Rectal smooth muscle tissue (tissue), 1 donor: Measurements from ENCODE around the gene SGF29.
"Not testable (repeated sequence)": the region's sequence is repeated elsewhere in the genome, so short reads cannot be mapped to it uniquely, and the experiment has no call there.

ENCODE experiments used
- H3K27ac ChIP-seq: one replicate; pipeline ENCODE4 v1.7.0; 2013; ENCODE audit warnings: low read depth, low read length, inconsistent platforms
- H3K27me3 ChIP-seq: one replicate; pipeline ENCODE4 v1.7.0; 2013; ENCODE audit warnings: low read length; ENCODE audit not compliant: control insufficient read depth, insufficient read depth
- H3K36me3 ChIP-seq: one replicate; pipeline ENCODE4 v1.7.0; 2013; ENCODE audit warnings: low read length; ENCODE audit not compliant: control insufficient read depth, insufficient read depth
- H3K4me1 ChIP-seq: one replicate; pipeline ENCODE4 v1.7.0; 2013; ENCODE audit warnings: low read length; ENCODE audit not compliant: control insufficient read depth, insufficient read depth
- H3K4me3 ChIP-seq: one replicate; pipeline ENCODE4 v1.7.0; 2013; ENCODE audit warnings: low read length
- H3K9ac ChIP-seq: one replicate; pipeline ENCODE4 v1.7.0; 2013; ENCODE audit warnings: low read length

SGF29 gene

DNA sequence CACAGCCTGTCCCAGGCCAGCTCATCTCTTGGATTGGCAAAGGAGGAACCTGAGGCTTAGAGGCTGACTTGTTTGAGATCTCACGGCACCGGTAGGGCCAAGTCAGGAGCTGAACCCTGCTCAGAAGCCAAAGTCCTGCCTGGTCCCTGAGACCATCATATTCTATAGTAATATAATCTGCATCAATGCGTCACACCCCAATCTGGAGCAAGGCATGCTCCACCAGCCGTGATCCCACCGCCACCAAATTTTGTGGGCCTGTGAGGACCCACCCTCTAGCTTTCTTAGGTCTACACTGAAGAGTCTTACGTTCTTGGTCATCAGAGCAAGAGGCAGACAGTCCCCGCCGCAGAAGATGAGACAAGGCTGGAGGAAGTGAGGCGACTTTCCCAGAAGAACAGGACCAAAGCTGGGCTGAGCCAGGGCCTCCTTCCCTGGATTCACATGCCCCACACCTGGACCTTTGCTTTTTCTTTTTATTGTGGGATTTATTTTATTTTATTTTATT is 53.5 kb downstream of the SGF29 start:
- no peak overlapping the region for H3K9ac ChIP-seq
- no peak overlapping the region for H3K4me3 ChIP-seq
- H3K36me3 ChIP-seq: no peaks in the 10 kb centered on the region
- H3K4me1 ChIP-seq: no peaks in the 10 kb centered on the region
- H3K27ac ChIP-seq: no peak overlapping the region
- H3K27me3 ChIP-seq: no peaks in the 10 kb centered on the region

DNA sequence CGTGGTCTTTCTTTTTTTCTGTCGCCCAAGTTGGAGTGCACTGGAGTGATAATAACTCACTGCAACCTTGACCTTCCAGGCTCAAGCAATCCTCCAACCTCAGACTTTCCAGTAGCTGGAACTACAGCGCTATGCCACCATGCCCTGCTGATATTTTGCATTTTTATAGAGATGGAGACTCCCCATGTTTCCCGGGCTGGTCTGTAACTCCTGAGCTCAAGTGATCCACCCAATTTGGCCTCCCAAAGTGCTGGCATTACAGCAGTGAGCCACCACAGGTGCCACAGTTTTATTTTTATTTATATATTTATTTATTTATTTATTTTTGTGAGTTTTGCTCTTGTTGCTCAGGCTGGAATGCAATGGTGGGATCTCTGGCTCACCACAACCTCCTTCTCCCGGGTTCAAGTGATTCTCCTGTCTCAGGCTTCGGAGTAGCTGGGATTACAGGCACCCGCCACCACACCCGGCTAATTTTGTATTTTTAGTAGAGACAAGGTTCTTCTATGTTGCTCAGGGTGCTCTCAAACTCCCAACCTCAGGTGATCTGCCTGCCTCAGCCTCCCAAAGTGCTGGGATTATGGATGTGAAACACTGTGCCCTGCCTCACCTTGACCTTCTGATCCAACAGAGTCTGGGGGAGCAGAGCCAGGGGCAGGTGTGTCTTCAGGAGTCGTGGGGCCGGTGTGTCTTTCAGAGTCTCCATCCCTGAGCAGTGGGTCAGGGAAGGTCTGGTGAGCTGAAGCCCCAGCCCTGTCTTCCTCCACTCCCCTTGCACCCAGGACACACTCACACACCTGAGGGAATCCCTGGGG is 54.2 kb downstream of the SGF29 start:
- H3K4me3 ChIP-seq, H3K9ac ChIP-seq, H3K27me3 ChIP-seq, H3K36me3 ChIP-seq, H3K27ac ChIP-seq, H3K4me1 ChIP-seq: not testable (repeated sequence)

DNA sequence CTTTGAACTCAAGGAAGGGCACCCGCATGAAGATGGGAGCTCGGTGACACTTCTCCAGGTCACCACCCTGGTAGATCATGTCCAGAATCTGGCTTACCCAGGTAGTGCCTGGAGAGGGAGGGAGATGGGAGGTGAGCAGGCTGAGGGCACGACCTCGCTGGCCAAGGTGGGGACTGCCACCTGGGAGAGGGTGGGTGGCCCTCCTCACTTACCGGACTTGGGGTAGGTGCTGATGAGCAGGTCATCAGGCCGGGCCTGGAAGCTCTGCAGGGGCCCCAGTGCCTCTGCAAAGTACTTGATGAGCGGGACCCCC is 54.7 kb downstream of the SGF29 start:
- H3K9ac ChIP-seq, H3K4me3 ChIP-seq, H3K27me3 ChIP-seq, H3K36me3 ChIP-seq, H3K4me1 ChIP-seq, H3K27ac ChIP-seq: not testable (repeated sequence)

DNA sequence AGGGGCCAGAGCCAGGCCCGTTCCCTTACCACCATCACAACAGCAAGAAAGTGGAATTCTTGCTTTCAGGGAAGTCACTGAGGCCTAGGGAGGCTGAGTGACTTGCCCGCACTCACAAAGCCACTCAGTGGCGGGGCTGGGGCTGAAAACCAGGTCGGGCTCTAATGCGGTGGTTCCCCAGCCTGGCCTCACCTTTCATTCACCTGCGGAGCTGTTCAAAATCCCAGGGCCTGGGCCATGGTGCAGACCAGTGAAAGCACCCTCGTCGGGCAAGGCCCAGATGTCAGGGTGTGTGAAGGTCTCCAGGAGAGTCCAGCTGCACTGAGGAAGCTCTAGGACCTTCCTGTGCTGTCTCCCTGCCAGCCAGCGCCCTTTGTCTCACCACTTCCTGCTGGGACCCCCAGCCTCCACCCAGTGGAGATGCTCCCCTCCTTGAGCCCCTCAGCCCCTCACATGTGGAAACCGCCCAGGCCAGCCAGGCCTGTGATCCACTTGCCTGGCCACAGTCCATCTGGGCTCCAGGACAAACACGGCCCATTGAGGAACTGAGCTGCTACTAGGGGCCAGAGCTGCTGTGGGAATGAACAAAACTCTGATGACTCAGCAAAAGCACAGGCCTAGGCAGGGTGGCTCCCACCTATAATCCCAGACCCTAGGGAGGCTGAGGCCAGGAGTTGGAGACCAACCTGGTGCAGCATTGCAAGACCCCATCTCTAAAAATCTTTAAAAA is 55.3 kb downstream of the SGF29 start:
- H3K4me3 ChIP-seq: peak overlapping the region; percentile 52
- not testable (repeated sequence) for H3K36me3 ChIP-seq, H3K9ac ChIP-seq, H3K27me3 ChIP-seq, H3K27ac ChIP-seq, H3K4me1 ChIP-seq

DNA sequence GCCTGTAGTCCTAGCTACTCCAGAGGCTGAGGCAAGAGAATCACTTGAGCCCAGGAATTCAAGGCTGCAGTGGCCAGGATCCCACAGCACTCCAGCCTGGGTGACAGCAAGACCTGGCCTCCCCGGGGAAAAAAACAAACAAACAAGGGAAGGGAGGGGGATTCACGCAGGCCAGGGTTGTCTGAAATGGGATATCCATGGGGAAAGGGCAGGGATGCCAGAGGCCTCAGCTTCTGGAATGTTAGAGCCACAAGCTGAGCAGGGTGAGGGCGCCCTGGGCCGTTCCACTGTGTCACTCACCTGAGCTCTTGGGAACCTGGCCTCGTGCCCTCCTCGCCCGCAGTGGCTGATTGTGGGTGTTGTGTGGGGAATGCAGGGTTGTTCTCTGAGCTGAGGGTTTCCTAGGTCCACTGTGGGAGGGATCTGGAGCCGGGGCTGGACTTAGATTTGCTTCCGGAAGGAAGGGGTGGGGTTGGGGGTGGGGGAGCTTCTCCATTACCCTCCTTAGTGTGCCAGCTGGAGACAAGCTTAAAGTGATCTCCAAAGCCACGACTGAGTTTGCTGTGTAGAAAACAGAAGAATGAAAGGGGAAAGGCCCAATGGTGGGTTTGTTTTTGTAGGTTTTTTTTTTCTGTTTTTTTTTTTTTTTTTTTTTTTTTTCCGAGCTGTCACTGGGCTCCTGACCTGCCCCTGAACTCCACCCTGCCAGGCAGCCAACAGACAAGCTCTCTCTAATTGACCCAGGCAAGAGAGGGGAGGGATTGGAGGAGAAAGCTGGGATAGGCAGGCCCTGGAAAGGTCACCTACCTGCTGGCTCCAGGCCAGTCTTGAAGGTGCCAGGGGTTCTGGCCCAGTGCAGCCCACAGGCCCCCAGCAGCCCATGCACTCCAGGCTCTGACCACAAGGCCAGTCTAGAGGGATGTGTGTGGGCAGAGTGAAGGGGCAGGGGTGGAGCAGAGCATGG is 56.2 kb downstream of the SGF29 start, which contains the start of gene SULT1A1:
TSS of gene SULT1A1 (minus strand) at position 414 of the 964 bp plus-strand sequence. CDS start 1,189 bp downstream, outside the sequence.
- Histone ChIP-seq H3K36me3 (no peaks in the 10 kb centered on the region), H3K27ac (no peak within 1 kb of the TSS), H3K4me1 (no peaks in the 10 kb centered on the region), H3K27me3 (no peaks in the 10 kb centered on the region), H3K4me3 (peak within 1 kb of the TSS; percentile 52), H3K9ac (no peak within 1 kb of the TSS)

DNA sequence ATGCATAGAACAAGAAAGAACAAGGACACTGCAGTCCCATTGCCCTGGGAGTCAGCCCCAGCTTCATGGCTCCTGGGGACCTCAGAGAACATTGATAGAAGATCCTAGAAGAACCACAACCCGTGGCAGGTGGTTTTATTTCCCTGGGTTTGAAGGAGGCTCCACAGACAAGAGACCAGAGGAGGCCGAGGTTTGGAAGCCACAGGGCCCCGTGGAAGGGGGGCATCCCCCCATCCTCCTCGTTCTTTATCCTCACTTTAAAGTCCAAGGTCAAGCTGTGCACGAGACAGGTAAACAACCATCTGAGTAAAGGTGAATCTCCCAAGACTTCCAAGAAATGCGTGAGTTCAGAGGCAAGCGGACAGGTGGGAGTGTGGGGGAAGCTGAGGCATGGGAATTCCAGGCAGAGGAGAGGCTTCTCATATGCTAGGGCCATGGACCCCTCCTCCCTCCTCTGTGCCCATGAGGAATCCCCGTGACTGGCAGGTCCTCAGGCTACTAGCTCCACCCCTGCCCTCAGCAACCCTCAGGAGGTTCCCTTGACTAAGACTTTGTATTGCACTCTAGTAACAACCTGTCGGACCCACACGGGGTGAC is 57.0 kb downstream of the SGF29 start:
- Histone ChIP-seq H3K4me1 (no peaks in the 10 kb centered on the region), H3K36me3 (no peaks in the 10 kb centered on the region), H3K4me3 (no peak overlapping the region), H3K27me3 (no peaks in the 10 kb centered on the region), H3K27ac (no peak overlapping the region), H3K9ac (no peak overlapping the region)

DNA sequence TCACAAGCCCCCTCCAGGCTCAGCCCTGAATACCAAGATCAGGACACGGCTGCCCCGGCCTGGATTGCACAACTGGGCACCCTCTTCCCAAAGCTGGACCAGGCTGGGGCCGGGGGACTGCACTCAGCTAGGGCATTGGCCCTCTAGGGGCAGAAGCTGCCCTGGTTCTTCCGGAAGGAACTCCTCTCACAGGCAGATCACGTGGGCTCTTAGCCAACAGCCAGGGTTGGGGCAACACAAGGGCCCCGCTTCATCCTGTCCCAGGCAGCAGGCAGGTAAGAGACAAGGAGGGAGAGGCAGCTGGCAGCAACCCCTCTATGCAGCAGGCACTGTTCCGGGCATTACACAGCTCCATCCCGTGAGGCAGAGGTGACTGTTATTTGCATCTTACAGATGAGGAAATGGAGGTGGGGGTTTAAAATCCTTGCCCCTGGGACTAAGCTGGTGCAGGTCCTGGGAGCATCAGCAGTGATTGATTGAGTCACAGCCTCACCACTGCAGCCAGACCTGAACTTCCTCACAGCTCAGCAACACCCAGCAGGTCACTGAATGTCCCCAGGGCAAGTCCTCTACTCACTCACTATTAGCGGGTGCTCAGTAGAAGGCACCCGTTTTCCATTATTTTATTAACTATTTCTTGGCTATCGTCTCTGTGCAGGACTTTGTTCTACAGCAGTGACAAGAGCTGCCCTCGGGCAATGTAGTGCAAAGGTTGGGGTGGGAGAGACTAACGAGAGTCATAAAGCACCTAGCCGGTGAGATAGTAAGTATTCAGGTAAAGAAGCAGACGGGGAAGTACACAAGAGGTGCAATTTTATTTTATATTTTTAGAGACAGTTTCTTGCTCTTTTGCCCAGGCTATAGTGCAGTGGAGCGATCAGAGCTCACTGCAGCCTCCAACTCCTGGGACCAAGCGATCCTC is 58.9 kb downstream of the SGF29 start:
- not testable (repeated sequence) for H3K9ac ChIP-seq, H3K36me3 ChIP-seq, H3K27ac ChIP-seq, H3K4me1 ChIP-seq, H3K27me3 ChIP-seq, H3K4me3 ChIP-seq

DNA sequence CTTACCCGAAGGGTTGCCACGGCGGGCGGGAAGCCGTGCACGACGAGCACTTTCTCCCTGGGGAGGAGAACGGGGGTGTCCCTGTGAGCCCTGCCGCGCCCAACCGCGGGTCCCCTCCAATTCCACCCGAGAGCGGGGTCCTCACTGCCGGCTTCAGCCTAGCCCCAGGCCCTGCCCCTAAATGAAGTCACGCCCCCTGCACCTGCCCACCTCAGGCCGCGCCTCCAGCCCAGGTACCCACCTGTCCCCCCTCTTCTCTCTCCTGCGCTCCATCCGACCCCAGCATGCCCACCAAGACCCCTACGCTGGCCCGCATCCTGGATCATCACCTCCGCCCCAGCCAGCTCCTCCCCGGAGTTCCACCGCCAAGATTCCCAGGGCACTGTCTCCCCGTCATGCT is 60.2 kb downstream of the SGF29 start:
- not testable (repeated sequence) for H3K36me3 ChIP-seq, H3K9ac ChIP-seq, H3K4me3 ChIP-seq, H3K27ac ChIP-seq, H3K4me1 ChIP-seq, H3K27me3 ChIP-seq

DNA sequence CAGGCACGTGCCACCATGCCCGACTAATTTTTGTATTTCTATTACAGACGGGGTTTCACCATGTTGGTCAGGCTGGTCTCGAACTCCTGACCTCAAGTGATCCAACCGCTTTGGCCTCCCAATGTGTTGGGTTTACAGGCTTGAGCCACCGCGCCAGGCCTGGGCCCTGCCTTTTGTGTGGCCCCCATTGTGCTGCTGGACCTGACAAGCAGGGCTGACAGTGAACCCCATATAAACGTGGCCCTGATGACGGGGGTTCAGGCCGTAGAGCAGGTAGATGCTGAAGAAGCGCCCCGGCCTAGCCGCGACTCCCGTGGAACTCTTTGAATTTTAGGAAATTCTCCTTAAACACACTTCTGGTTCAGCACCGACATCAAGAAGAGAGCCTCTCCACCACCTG is 60.8 kb downstream of the SGF29 start:
- not testable (repeated sequence) for H3K36me3 ChIP-seq, H3K4me3 ChIP-seq, H3K27ac ChIP-seq, H3K9ac ChIP-seq, H3K27me3 ChIP-seq, H3K4me1 ChIP-seq

DNA sequence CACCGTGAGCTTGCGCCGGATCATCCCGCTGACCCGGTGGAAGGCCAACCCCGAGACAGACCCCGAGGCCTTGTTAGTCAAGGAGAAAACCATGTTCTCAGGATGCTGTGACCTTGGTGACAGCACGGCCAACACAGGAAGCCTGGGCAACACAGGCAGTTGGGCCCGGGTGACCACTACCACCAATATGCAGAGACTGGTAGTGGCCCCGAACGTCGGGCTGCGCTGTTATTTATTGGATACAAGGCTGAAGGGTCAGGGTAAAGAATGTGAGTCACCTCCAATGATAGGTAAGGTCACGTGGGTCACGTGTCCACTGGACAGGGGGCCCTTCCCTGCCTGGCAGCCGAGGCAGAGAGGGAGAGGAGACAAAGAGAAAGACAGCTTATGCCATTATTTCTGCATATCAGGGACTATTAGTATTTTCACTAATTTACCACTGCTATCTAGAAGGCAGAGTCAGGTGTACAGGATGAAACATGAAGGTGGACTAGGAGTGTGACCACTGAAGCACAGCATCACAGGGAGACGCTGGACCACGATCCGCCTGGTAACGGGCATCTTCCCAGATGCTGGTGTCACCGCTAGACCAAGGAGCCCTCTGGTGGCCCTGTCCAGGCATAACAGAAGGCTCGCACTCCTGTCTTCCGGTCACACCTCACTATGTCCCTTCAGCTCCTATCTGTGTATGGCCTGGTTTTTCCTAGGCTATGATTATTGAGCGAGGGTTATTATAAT is 61.9 kb downstream of the SGF29 start:
- not testable (repeated sequence) for H3K9ac ChIP-seq, H3K36me3 ChIP-seq, H3K4me1 ChIP-seq, H3K27me3 ChIP-seq, H3K4me3 ChIP-seq, H3K27ac ChIP-seq

DNA sequence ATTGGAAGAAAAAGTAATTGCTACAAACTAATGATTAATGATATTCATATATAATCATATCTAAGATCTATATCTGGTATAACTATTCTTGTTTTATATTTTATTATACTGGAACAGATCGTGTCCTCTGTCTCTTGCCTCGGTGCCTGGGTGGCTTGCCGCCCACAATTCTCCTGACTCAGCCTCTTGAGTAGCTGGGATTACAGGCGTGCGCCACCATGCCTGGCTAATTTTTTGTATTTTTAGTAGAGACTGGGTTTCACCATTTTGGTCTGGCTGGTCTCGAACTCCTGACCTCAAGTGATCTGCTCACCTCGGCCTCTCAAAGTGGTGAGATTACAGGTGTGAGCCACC is 62.5 kb downstream of the SGF29 start:
- not testable (repeated sequence) for H3K27me3 ChIP-seq, H3K4me3 ChIP-seq, H3K4me1 ChIP-seq, H3K27ac ChIP-seq, H3K36me3 ChIP-seq, H3K9ac ChIP-seq
